Effector memory CD4-positive, alpha-beta T cell (primary cell): ENCODE results near the gene NINL.
"Not testable (repeated sequence)": the region's sequence is repeated elsewhere in the genome, so short reads cannot be mapped to it uniquely, and the experiment has no call there.

Experiments
- DNase-seq, 3 donors: peaks; one replicate each; pipeline ENCODE4 v3.0.0-alpha.2; 2020
- H3K27ac ChIP-seq: 2 replicates; pipeline ENCODE4 v1.7.0; 2013; ENCODE audit warnings: mild to moderate bottlenecking, low read length, moderate library complexity; ENCODE audit not compliant: insufficient read depth, poor library complexity, severe bottlenecking
- H3K27me3 ChIP-seq: replicated peaks from 2 replicates; pipeline ENCODE4 v1.7.0; 2013; ENCODE audit warnings: mild to moderate bottlenecking, low read length; ENCODE audit not compliant: insufficient read depth, control insufficient read depth, poor library complexity, severe bottlenecking
- H3K36me3 ChIP-seq: 2 replicates; pipeline ENCODE4 v1.7.0; 2013; ENCODE audit warnings: mild to moderate bottlenecking, low read length, moderate library complexity; ENCODE audit not compliant: control insufficient read depth, insufficient read depth
- H3K4me1 ChIP-seq: 2 replicates; pipeline ENCODE4 v1.7.0; 2013; ENCODE audit warnings: low read length, mild to moderate bottlenecking; ENCODE audit not compliant: control insufficient read depth, insufficient read depth, poor library complexity, severe bottlenecking
- H3K4me3 ChIP-seq: 2 replicates; pipeline ENCODE4 v1.7.0; 2013; ENCODE audit warnings: low read length, low read depth, mild to moderate bottlenecking; ENCODE audit not compliant: insufficient read depth, poor library complexity, severe bottlenecking
- H3K9me3 ChIP-seq: 2 replicates; pipeline ENCODE4 v1.7.0; 2013; ENCODE audit warnings: mild to moderate bottlenecking, low read length, moderate library complexity; ENCODE audit not compliant: control insufficient read depth

The NINL gene

GRCh38 chr20:25507385-25508082 lies 77.8 kb downstream of the NINL start:
- no peaks in the 10 kb centered on the region for H3K4me1 ChIP-seq
- no peaks in the 10 kb centered on the region for H3K36me3 ChIP-seq
- H3K4me3 ChIP-seq = no peak overlapping the region
- no peak for DNase-seq
- H3K9me3 ChIP-seq = no peaks in the 10 kb centered on the region
- H3K27ac ChIP-seq = no peak overlapping the region
- no peaks in the 10 kb centered on the region for H3K27me3 ChIP-seq

- no peak for DNase-seq
- Histone ChIP-seq H3K4me3 (no peak overlapping the region), H3K36me3 (no peaks in the 10 kb centered on the region), H3K27me3 (no peaks in the 10 kb centered on the region), H3K9me3 (no peaks in the 10 kb centered on the region), H3K27ac (no peak overlapping the region), H3K4me1 (no peaks in the 10 kb centered on the region)
Observed at GRCh38 chr20:25504366-25505135, 80.8 kb downstream of the NINL start.

GRCh38 chr20:25503936-25504335 lies 81.4 kb downstream of the NINL start:
- H3K4me1 ChIP-seq = no peaks in the 10 kb centered on the region
- no peaks in the 10 kb centered on the region for H3K9me3 ChIP-seq
- no peaks in the 10 kb centered on the region for H3K36me3 ChIP-seq
- no peak for DNase-seq
- H3K27me3 ChIP-seq = no peaks in the 10 kb centered on the region
- no peak overlapping the region for H3K4me3 ChIP-seq
- no peak overlapping the region for H3K27ac ChIP-seq

- H3K4me1 ChIP-seq, DNase-seq, H3K4me3 ChIP-seq, H3K9me3 ChIP-seq, H3K27me3 ChIP-seq, H3K27ac ChIP-seq, H3K36me3 ChIP-seq: not testable (repeated sequence)
Observed at GRCh38 chr20:25503051-25503639, 82.2 kb downstream of the NINL start.

- no peak for DNase-seq
- H3K36me3 ChIP-seq = no peaks in the 10 kb centered on the region
Observed at GRCh38 chr20:25500880-25501351, 84.4 kb downstream of the NINL start.

GRCh38 chr20:25499855-25500434 lies 85.4 kb downstream of the NINL start:
- H3K9me3 ChIP-seq = no peaks in the 10 kb centered on the region
- DNase-seq = no peak
- no peaks in the 10 kb centered on the region for H3K27me3 ChIP-seq
- H3K27ac ChIP-seq = no peak overlapping the region
- H3K4me1 ChIP-seq = no peaks in the 10 kb centered on the region
- no peak overlapping the region for H3K4me3 ChIP-seq
- no peaks in the 10 kb centered on the region for H3K36me3 ChIP-seq

More at GRCh38 chr20:25500880-25501351, 84.4 kb downstream of the NINL start:
- Histone ChIP-seq H3K9me3 (no peaks in the 10 kb centered on the region), H3K4me3 (no peak overlapping the region), H3K4me1 (no peaks in the 10 kb centered on the region), H3K27me3 (no peaks in the 10 kb centered on the region), H3K27ac (no peak overlapping the region)

- Histone ChIP-seq H3K27ac (no peak overlapping the region), H3K4me3 (no peak overlapping the region), H3K36me3 (no peaks in the 10 kb centered on the region), H3K4me1 (no peaks in the 10 kb centered on the region), H3K9me3 (no peaks in the 10 kb centered on the region), H3K27me3 (no peaks in the 10 kb centered on the region)
- DNase-seq = no peak
Observed at GRCh38 chr20:25499031-25499430, 86.3 kb downstream of the NINL start.

- Histone ChIP-seq H3K4me1 (no peaks in the 10 kb centered on the region), H3K27me3 (no peaks in the 10 kb centered on the region), H3K4me3 (no peak overlapping the region), H3K27ac (no peak overlapping the region), H3K9me3 (no peaks in the 10 kb centered on the region), H3K36me3 (no peaks in the 10 kb centered on the region)
- no peak for DNase-seq
Observed at GRCh38 chr20:25498280-25498606, 87.1 kb downstream of the NINL start.

- H3K36me3 ChIP-seq = no peaks in the 10 kb centered on the region
- no peaks in the 10 kb centered on the region for H3K4me1 ChIP-seq
- H3K4me3 ChIP-seq = no peak overlapping the region
- H3K27ac ChIP-seq = no peak overlapping the region
- DNase-seq = no peak
- no peaks in the 10 kb centered on the region for H3K9me3 ChIP-seq
- H3K27me3 ChIP-seq = no peaks in the 10 kb centered on the region
Observed at GRCh38 chr20:25497586-25498279, 87.6 kb downstream of the NINL start.
